ENCODE data around the gene CINP. TPM values are rescaled to one million over a fixed set of nuclear protein-coding genes. Genes with fewer than 3 reads are reported as not detected.

CINP gene
- total and polyA plus RNA-seq, 9 of the 15 experiments (the other 6 are each of a cell fraction or from before 2014, with no cell fraction given), result 36.3 to 63.2 (median 43.7) TPM

DNA sequence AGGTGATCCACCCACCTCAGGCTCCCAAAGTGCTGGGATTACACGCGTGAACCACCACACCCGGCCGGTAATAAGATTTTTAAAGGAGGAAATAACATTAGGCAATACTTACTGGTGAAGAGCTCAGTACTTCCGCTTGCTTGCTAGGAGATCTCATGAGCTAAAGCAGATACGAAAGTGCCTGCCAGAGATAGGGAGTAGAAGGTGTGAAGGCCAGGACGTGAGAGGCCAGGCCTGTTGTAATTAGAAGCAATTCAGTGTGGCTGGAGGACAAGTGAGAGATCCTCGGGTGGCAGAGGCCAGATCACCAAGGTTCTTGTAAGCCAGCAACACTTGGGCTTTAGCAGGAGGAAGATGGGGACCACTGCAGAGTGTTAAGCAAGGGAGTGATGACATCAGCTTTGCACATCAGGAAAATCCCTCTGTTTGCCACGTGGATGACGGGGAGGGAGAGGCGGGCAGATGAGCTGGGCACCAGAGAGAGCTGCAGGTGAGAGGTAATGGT, 7.7 kb upstream of the CINP start (continued):
- TF ChIP-seq GABPA (tag; conservative IDR thresholded peaks at IDR 0.05; ENCODE audit: low read depth) (peak; percentile 60), ATF7 (IDR thresholded peaks at IDR 0.05) (0 out of 2 replicates have a peak, but pooled peaks have one; percentile 18), MYC (IDR thresholded peaks at IDR 0.05; ENCODE audit: low read depth, low read length) (0 out of 2 replicates have a peak, but pooled peaks have one; percentile 17), MYC (CRISPR knock-in tag; IDR thresholded peaks at IDR 0.05; ENCODE audit: borderline replicate concordance, low read depth) (no peak), ETV5 (CRISPR knock-in tag; IDR thresholded peaks at IDR 0.05; ENCODE audit: low read depth) (no peak), MTA2 (IDR thresholded peaks at IDR 0.05; ENCODE audit: low read depth) (no peak), L3MBTL2 (IDR thresholded peaks at IDR 0.05) (peak; percentile 96), ESRRA (IDR thresholded peaks at IDR 0.05; ENCODE audit: borderline replicate concordance, low read depth) (no peak), ZNF436 (CRISPR knock-in tag; IDR thresholded peaks at IDR 0.05) (no peak)
- TF ChIP-seq, protein P1, sequence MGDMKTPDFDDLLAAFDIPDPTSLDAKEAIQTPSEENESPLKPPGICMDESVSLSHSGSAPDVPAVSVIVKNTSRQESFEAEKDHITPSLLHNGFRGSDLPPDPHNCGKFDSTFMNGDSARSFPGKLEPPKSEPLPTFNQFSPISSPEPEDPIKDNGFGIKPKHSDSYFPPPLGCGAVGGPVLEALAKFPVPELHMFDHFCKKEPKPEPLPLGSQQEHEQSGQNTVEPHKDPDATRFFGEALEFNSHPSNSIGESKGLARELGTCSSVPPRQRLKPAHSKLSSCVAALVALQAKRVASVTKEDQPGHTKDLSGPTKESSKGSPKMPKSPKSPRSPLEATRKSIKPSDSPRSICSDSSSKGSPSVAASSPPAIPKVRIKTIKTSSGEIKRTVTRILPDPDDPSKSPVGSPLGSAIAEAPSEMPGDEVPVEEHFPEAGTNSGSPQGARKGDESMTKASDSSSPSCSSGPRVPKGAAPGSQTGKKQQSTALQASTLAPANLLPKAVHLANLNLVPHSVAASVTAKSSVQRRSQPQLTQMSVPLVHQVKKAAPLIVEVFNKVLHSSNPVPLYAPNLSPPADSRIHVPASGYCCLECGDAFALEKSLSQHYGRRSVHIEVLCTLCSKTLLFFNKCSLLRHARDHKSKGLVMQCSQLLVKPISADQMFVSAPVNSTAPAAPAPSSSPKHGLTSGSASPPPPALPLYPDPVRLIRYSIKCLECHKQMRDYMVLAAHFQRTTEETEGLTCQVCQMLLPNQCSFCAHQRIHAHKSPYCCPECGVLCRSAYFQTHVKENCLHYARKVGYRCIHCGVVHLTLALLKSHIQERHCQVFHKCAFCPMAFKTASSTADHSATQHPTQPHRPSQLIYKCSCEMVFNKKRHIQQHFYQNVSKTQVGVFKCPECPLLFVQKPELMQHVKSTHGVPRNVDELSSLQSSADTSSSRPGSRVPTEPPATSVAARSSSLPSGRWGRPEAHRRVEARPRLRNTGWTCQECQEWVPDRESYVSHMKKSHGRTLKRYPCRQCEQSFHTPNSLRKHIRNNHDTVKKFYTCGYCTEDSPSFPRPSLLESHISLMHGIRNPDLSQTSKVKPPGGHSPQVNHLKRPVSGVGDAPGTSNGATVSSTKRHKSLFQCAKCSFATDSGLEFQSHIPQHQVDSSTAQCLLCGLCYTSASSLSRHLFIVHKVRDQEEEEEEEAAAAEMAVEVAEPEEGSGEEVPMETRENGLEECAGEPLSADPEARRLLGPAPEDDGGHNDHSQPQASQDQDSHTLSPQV (IDR thresholded peaks at IDR 0.05), result peak; percentile 40; the same call in 1 of the 2 replicates
- TF ChIP-seq, protein P2, sequence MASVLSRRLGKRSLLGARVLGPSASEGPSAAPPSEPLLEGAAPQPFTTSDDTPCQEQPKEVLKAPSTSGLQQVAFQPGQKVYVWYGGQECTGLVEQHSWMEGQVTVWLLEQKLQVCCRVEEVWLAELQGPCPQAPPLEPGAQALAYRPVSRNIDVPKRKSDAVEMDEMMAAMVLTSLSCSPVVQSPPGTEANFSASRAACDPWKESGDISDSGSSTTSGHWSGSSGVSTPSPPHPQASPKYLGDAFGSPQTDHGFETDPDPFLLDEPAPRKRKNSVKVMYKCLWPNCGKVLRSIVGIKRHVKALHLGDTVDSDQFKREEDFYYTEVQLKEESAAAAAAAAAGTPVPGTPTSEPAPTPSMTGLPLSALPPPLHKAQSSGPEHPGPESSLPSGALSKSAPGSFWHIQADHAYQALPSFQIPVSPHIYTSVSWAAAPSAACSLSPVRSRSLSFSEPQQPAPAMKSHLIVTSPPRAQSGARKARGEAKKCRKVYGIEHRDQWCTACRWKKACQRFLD (CRISPR knock-in tag; IDR thresholded peaks at IDR 0.05), result no peak
- TF ChIP-seq, protein P3, sequence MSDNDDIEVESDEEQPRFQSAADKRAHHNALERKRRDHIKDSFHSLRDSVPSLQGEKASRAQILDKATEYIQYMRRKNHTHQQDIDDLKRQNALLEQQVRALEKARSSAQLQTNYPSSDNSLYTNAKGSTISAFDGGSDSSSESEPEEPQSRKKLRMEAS (CRISPR knock-in tag; IDR thresholded peaks at IDR 0.05), result peak; percentile 17; the same call in 1 of the 2 replicates
